ENCODE data around the gene P3R3URF. TPM values are rescaled to one million over a fixed set of nuclear protein-coding genes. Genes with fewer than 3 reads are reported as not detected.

P3R3URF gene
- total and polyA plus RNA-seq, 2 donors (not counting 3 experiments of a cell fraction or from before 2014, with no cell fraction given) = not detected

DNA sequence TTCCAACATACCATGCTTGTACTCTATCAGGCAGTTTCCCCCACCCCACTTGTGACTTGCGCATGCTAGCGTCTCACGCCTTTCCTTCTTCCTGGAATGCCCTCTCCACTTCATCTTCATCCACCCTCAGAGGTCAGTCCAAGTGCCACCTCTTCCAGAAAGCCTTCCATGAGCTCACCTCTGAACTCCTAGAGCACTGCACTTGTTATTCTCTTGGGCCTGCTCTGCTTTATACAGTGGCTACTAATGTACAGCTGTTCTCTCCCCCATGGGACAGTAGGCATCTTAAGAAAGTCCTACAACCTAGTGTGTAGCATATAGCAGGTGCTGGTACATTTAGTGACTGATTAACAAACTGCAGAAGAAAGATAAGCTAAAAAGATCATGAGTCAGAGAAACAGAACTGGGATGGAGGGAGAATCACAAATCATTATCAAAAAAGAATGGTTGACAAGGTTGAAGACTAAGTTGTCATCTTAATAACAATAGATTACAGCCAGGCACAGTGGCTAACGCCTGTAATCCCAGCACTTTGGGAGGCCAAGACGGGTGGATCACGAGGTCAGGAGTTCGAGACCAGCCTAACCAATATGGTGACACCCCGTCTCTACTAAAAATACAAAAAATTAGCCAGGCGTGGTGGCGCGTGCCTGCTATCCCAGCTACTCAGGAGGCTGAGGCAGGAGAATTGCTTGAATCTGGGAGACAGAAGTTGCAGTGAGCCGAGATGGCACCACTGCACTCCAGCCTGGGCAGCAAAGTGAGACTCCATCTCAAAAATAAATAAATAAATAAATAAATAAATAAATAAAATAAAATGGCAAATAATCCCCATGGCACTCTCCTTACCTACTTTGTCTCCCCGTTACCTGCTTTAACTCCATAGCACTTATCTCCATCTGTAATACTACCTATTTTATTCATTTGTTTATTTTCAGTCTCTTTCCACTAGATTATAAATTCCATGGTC lies 17.7 kb downstream of the P3R3URF start:
- no TSS peak for BruUV-seq (replicated peaks)
- Histone ChIP-seq H3K9ac (replicated peaks; ENCODE audit: extremely low read depth, insufficient read depth, low read length) (no peak overlapping the region), H3K9me1 (replicated peaks; ENCODE audit: control insufficient read depth, extremely low read depth, insufficient read depth, low read length) (no peaks in the 10 kb centered on the region), H3K27ac (ENCODE audit: insufficient read depth, low read depth, low read length) (no peak overlapping the region), H3K27me3 (ENCODE audit: control insufficient read depth in 2 of 2, insufficient read depth in 2 of 2, low read length in 2 of 2) (peaks cover 0 to 8% of the 10 kb centered on the region in 2 experiments), H2AFZ (ENCODE audit: low read depth, low read length) (no peak overlapping the region), H3K4me2 (ENCODE audit: insufficient read depth, low read length) (no peak overlapping the region), H3K36me3 (ENCODE audit: control insufficient read depth in 2 of 2, extremely low read depth in 1 of 2, insufficient read depth in 2 of 2, low read length in 2 of 2) (no peaks in the 10 kb centered on the region), H3K4me3 (replicated peaks in 1 of 3; ENCODE audit: insufficient read depth in 1 of 3, low read depth in 1 of 3, low read length in 3 of 3) (no peak overlapping the region), H4K20me1 (replicated peaks; ENCODE audit: control insufficient read depth, extremely low read depth, insufficient read depth, low read length) (no peaks in the 10 kb centered on the region), H3K79me2 (ENCODE audit: control insufficient read depth, insufficient read depth, low read length) (no peaks in the 10 kb centered on the region), H3K9me3 (replicated peaks; ENCODE audit: control insufficient read depth, insufficient read depth, low read length) (no peaks in the 10 kb centered on the region), H3K4me1 (ENCODE audit: control insufficient read depth, extremely low read depth, insufficient read depth, low read length) (no peaks in the 10 kb centered on the region)
- intact Hi-C loops (cut with micrococcal nuclease) = no loop called here
- ChIA-PET POLR2A (no interaction called here), CTCF (interaction anchor here (0.9 to 1.6 kb wide), 3 partner anchors 10 to 14 kb away, joined by 3 to 4 read pairs (median 4); no protein-coding TSS in a partner anchor)
- TF ChIP-seq JUN (IDR thresholded peaks at IDR 0.05; ENCODE audit: borderline replicate concordance, insufficient read depth, insufficient read length, low read depth) (no peak), FOS (IDR thresholded peaks at IDR 0.05; ENCODE audit: borderline replicate concordance, insufficient read depth, low read length) (no peak)
- dilution Hi-C loops (cut with MboI; ENCODE audit: extremely low pct_ligation_motif_present, low sequenced_read_pairs) = no loop called here
- FAIRE-seq = no peak
- no peak for DNase-seq (ENCODE audit: low read depth, low spot score)

DNA sequence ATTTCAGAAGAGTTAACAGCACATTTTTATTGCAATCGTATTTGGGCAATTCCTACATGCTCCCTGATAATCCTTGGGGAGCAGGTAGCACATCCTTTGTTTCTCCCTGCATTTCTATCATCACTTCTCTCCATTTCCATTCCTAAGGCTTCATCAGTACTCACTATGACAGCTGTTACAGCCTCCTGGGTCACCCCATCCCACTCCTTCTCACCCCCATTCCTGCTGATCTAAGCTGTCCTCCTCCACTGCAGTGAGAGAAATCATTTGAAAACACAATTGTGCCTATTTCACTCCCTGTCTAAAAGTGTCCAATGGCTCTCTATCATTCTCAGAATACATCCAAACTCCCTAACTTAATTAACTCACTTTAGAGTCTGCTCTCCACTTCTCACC lies 18.4 kb downstream of the P3R3URF start:
- H3K27ac ChIP-seq (ENCODE audit: insufficient read depth, low read depth, low read length) = no peak overlapping the region
- H3K9me3 ChIP-seq (replicated peaks; ENCODE audit: control insufficient read depth, insufficient read depth, low read length) = no peaks in the 10 kb centered on the region
- no peak overlapping the region for H3K4me2 ChIP-seq (ENCODE audit: insufficient read depth, low read length)
- no TSS peak for BruUV-seq (replicated peaks)
- intact Hi-C loops (cut with micrococcal nuclease) (no loop called here), dilution Hi-C loops (cut with MboI; ENCODE audit: extremely low pct_ligation_motif_present, low sequenced_read_pairs) (no loop called here)
- ChIA-PET POLR2A (no interaction called here), CTCF (interaction anchor here (0.9 to 1.2 kb wide), 3 partner anchors 11 to 20 kb away, joined by 3 to 4 read pairs (median 4); no protein-coding TSS in a partner anchor)
- FAIRE-seq = no peak
- no peaks in the 10 kb centered on the region for H3K4me1 ChIP-seq (ENCODE audit: control insufficient read depth, extremely low read depth, insufficient read depth, low read length)
- no peak for DNase-seq (ENCODE audit: low read depth, low spot score)
- TF ChIP-seq MYC (IDR thresholded peaks at IDR 0.05; ENCODE audit: low read depth, low read length) (no peak), POLR2A (IDR thresholded peaks at IDR 0.05; ENCODE audit: low read depth, low read length) (no peak), POLR2AphosphoS5 (IDR thresholded peaks at IDR 0.05; ENCODE audit: insufficient read depth, low read depth, low read length) (no peak), GATA2 (IDR thresholded peaks at IDR 0.05; ENCODE audit: insufficient read depth, insufficient read length, low read depth, low read length) (no peak), EZH2 (IDR thresholded peaks at IDR 0.05; ENCODE audit: borderline replicate concordance, low read depth, low read length, severe bottlenecking) (no peak)
- TF ChIP-seq, protein P1, sequence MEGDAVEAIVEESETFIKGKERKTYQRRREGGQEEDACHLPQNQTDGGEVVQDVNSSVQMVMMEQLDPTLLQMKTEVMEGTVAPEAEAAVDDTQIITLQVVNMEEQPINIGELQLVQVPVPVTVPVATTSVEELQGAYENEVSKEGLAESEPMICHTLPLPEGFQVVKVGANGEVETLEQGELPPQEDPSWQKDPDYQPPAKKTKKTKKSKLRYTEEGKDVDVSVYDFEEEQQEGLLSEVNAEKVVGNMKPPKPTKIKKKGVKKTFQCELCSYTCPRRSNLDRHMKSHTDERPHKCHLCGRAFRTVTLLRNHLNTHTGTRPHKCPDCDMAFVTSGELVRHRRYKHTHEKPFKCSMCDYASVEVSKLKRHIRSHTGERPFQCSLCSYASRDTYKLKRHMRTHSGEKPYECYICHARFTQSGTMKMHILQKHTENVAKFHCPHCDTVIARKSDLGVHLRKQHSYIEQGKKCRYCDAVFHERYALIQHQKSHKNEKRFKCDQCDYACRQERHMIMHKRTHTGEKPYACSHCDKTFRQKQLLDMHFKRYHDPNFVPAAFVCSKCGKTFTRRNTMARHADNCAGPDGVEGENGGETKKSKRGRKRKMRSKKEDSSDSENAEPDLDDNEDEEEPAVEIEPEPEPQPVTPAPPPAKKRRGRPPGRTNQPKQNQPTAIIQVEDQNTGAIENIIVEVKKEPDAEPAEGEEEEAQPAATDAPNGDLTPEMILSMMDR (IDR thresholded peaks at IDR 0.05; ENCODE audit: extremely low read depth in 1 of 2, insufficient read depth in 1 of 2, low read depth in 1 of 2, low read length in 2 of 2) = no peak
- TF ChIP-seq, protein P2, sequence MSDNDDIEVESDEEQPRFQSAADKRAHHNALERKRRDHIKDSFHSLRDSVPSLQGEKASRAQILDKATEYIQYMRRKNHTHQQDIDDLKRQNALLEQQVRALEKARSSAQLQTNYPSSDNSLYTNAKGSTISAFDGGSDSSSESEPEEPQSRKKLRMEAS (IDR thresholded peaks at IDR 0.05; ENCODE audit: insufficient read depth, insufficient read length) = no peak
- H3K27me3 ChIP-seq (ENCODE audit: control insufficient read depth in 2 of 2, insufficient read depth in 2 of 2, low read length in 2 of 2) = peaks cover 0 to 3% of the 10 kb centered on the region in 2 experiments
- H3K79me2 ChIP-seq (ENCODE audit: control insufficient read depth, insufficient read depth, low read length) = no peaks in the 10 kb centered on the region
- no peaks in the 10 kb centered on the region for H3K9me1 ChIP-seq (replicated peaks; ENCODE audit: control insufficient read depth, extremely low read depth, insufficient read depth, low read length)
- H3K9ac ChIP-seq (replicated peaks; ENCODE audit: extremely low read depth, insufficient read depth, low read length) = no peak overlapping the region
- H4K20me1 ChIP-seq (replicated peaks; ENCODE audit: control insufficient read depth, extremely low read depth, insufficient read depth, low read length) = no peaks in the 10 kb centered on the region
- no peak overlapping the region for H3K4me3 ChIP-seq (replicated peaks in 1 of 3; ENCODE audit: insufficient read depth in 1 of 3, low read depth in 1 of 3, low read length in 3 of 3)
- H2AFZ ChIP-seq (ENCODE audit: low read depth, low read length) = no peak overlapping the region
- no peaks in the 10 kb centered on the region for H3K36me3 ChIP-seq (ENCODE audit: control insufficient read depth in 2 of 2, extremely low read depth in 1 of 2, insufficient read depth in 2 of 2, low read length in 2 of 2)
